A673 (cell line): ENCODE data around the gene DDI2. TPM values are rescaled to one million over a fixed set of nuclear protein-coding genes. Genes with fewer than 3 reads are reported as not detected.

ENCODE experiments used
- BruUV-seq: library from RNA; stranded (reverse); fragments of 400-500 nt; replicated peaks from 2 replicates; lab custom pipeline; 2021; lab: Mats Ljungman, UMichigan
- CTCF ChIA-PET: fragments of 300-600 bp; sonication (Branson Sonifier 250); formaldehyde crosslinking; loops from one replicate; lab custom pipeline; 2022; ENCODE audit warnings: antibody characterized with exemption; lab: Charles Lee
- POLR2A ChIA-PET: fragments of 300-600 bp; sonication (Branson Sonifier 250); formaldehyde crosslinking; loops from one replicate; lab custom pipeline; 2022; ENCODE audit warnings: antibody characterized with exemption; ENCODE audit not compliant: low non-redundant PET; lab: Charles Lee
- DNase-seq: peaks from one replicate; pipeline ENCODE4 v3.0.0-alpha.2; 2015; ENCODE audit warnings: low spot score
- H3K27ac ChIP-seq: fragments of 200-600 bp; sonication (generic); 2 replicates; pipeline ENCODE4 v1.5.1; 2016; ENCODE audit warnings: mixed run types, low read depth, mild to moderate bottlenecking, mixed read lengths, antibody characterized with exemption, low read length; ENCODE audit not compliant: poor library complexity, severe bottlenecking
- H3K27me3 ChIP-seq: fragments of 200-600 bp; sonication (generic); replicated peaks from 2 replicates; pipeline ENCODE4 v1.6.1; 2017; ENCODE audit warnings: mixed run types, low read depth, mild to moderate bottlenecking, mixed read lengths, antibody characterized with exemption, low read length; ENCODE audit not compliant: insufficient read depth, poor library complexity
- H3K36me3 ChIP-seq: fragments of 200-600 bp; sonication (generic); 2 replicates; pipeline ENCODE4 v1.6.1; 2016; ENCODE audit warnings: mixed run types, mild to moderate bottlenecking, mixed read lengths, antibody characterized with exemption, low read length; ENCODE audit not compliant: insufficient read depth, poor library complexity, severe bottlenecking
- H3K4me1 ChIP-seq: fragments of 200-600 bp; sonication (generic); 2 replicates; pipeline ENCODE4 v1.6.1; 2017; ENCODE audit warnings: mixed run types, mild to moderate bottlenecking, mixed read lengths, antibody characterized with exemption, low read length; ENCODE audit not compliant: insufficient read depth, poor library complexity, severe bottlenecking
- H3K4me3 ChIP-seq: fragments of 200-600 bp; sonication (generic); 2 replicates; pipeline ENCODE4 v1.5.1; 2016; ENCODE audit warnings: low read depth, mixed run types, mild to moderate bottlenecking, mixed read lengths, low read length; ENCODE audit not compliant: poor library complexity, severe bottlenecking
- H3K9me3 ChIP-seq: fragments of 200-600 bp; sonication (generic); 2 replicates; pipeline ENCODE4 v1.6.1; 2016; ENCODE audit warnings: mixed run types, low read depth, mild to moderate bottlenecking, mixed read lengths, antibody characterized with exemption, low read length; ENCODE audit not compliant: poor library complexity, severe bottlenecking
- CTCF ChIP-seq: fragments of 300-800, 200-600 bp; sonication (generic); conservative IDR thresholded peaks from 2 replicates; pipeline ENCODE4 v1.5.1; 2017; ENCODE audit warnings: low read depth, mild to moderate bottlenecking, antibody characterized with exemption, low read length, moderate library complexity, mixed read lengths
- EZH2 ChIP-seq: fragments of 200-600 bp; sonication (generic); IDR thresholded peaks from 2 replicates; pipeline ENCODE4 v1.6.1; 2017; ENCODE audit warnings: borderline replicate concordance, low read depth, mild to moderate bottlenecking, mixed read lengths, antibody characterized with exemption, low read length; ENCODE audit not compliant: poor library complexity, severe bottlenecking
- intact Hi-C: fragments of 100-400 bp; cut with micrococcal nuclease; formaldehyde crosslinking; loops from one replicate; pipeline ENCODE4 v1.10.0; 2022; ENCODE audit not compliant: unreplicated experiment
- total RNA-seq: library from RNA; stranded (reverse); gene quantifications from 2 replicates; pipeline ENCODE4 v1.2.3, GENCODE V29; 2021

DDI2 gene
- total RNA-seq, 1 experiment from 2014 or later: 41.3 TPM

- ChIA-PET CTCF (no interaction called here), POLR2A (no interaction called here)
- Histone ChIP-seq H3K4me1 (no peaks in the 10 kb centered on the region), H3K4me3 (no peak overlapping the region), H3K9me3 (no peaks in the 10 kb centered on the region), H3K27me3 (no peaks in the 10 kb centered on the region), H3K36me3 (peaks cover 68% of the 10 kb centered on the region), H3K27ac (no peak overlapping the region)
- intact Hi-C loops: no loop called here
- no peak for DNase-seq
- TF ChIP-seq EZH2 (no peak), CTCF (no peak)
- BruUV-seq: no TSS peak
These were observed 36.9 kb downstream of the DDI2 start for GRCh38 chr1:15654091-15654690.

- intact Hi-C loops: no loop called here
- BruUV-seq: no TSS peak
- DNase-seq: no peak
- POLR2A ChIA-PET: no interaction called here
- H3K9me3 ChIP-seq: no peaks in the 10 kb centered on the region
- H3K27me3 ChIP-seq: no peaks in the 10 kb centered on the region
- CTCF ChIA-PET: no interaction called here
- peaks cover 74% of the 10 kb centered on the region for H3K36me3 ChIP-seq
- TF ChIP-seq CTCF: no peak
- no peak for TF ChIP-seq EZH2
- no peaks in the 10 kb centered on the region for H3K4me1 ChIP-seq
- no peak overlapping the region for H3K27ac ChIP-seq
- H3K4me3 ChIP-seq: no peak overlapping the region
These were observed 39.2 kb downstream of the DDI2 start for GRCh38 chr1:15656464-15656863.

GRCh38 chr1:15657021-15657420 is 39.8 kb downstream of the DDI2 start:
- POLR2A ChIA-PET: no interaction called here
- H3K4me1 ChIP-seq: no peaks in the 10 kb centered on the region
- no TSS peak for BruUV-seq

More at GRCh38 chr1:15657021-15657420, 39.8 kb downstream of the DDI2 start:
- Histone ChIP-seq H3K36me3 (peaks cover 74% of the 10 kb centered on the region), H3K9me3 (no peaks in the 10 kb centered on the region), H3K4me3 (no peak overlapping the region), H3K27me3 (no peaks in the 10 kb centered on the region), H3K27ac (no peak overlapping the region)
- TF ChIP-seq EZH2 (no peak), CTCF (no peak)
- CTCF ChIA-PET: no interaction called here
- no peak for DNase-seq
- intact Hi-C loops: no loop called here
